HG02763 (cell line): ENCODE data around the gene LRMDA.

Source experiments
- ATAC-seq: cut with Tn5 transposase; IDR thresholded peaks from one replicate; pipeline ENCODE4 v1.9.1; 2021; ENCODE audit warnings: mild to moderate bottlenecking, moderate library complexity; ENCODE audit not compliant: unreplicated experiment

Gene LRMDA

DNA sequence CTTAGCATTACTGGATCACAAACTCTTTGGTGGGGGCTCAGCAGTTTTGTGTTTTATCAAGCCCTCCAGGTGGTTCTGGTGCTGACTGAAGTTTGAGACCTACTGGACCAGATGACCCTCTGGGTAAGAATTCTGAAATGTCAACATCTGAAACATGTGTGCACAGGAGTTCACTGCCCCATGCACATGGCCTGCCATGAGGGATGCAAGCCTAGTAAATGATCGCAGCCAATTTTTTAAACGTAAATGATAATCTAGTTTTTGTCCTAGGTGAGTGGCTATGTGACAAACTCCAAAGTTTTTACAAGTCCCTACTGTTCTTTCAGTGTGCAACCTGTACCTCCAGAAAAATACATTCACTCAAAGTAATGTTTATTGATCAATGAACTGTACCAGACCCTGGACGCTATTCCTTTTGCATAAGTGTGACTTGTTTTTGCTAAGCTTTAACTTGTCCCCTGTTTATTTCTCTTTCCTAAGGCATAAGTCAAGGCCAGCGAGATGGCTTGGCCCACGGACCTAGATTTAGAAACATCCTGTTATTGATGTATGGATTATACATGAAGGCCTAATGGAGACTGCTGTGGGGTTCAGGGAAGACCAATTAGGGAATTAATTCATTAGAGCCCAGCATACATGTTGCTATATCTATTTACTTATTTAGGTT, 531.1 kb downstream of the LRMDA start:
- ATAC-seq, result no peak

GRCh38 chr10:75967491-75967890, 536.1 kb downstream of the LRMDA start:
- no peak for ATAC-seq

DNA sequence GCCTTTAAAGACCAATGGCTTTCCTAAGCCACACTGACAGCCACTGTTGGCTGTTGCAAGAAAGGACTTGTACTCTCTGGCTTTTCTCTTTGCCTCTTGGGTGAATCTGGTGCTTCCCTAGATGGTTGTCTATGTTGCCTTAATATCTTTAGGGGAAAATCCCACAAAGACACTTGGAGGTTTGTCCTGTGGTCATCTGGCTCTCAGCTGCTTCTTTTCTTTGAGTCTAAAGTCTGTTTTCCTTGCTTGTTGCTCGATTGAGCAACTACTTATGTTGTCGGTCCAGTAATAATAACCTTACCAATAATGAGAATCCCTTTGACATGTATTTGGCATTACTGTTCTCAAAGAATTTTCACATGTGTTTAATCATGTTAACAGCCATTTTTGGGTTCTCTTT, 537.6 kb downstream of the LRMDA start:
- ATAC-seq, result no peak

DNA sequence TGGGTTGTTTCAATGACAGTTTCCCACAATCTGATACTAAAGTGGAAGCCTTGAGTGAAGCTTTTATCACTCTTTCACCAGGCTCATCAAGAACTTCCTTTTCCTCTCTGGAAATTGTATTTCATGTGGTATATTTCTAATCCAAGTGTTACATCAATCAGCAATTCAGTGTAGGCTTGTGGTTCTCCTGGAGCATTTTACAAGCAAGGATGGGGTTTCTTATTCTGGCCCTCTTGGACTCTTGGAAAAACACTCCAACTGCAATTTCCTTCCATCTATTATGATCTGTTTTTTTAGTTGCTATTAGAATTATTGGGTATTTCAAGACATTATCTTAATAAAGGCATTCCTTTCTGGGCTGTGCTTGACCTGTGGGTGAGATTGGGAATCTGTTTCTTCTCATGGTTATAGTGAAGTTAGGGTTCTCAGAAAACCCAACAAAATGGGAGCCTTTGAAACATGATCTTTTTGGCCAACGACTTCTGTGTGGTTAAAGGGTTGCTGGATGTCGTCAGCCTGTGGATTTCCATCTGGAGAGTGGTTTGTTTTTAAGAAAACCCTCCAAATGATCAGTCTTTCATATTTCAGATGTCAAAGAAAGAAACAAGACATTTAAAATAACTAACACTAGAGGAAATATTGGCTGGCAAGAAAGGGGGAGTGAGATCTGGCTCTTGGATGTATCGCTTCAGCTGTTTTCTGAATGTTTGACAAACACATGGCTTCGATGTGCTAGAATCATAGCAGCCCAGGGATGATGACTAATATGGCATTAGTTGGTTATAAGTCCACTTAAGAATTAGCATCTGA, 540.2 kb downstream of the LRMDA start:
- ATAC-seq, result no peak

GRCh38 chr10:75972491-75973276, 541.3 kb downstream of the LRMDA start:
- ATAC-seq, result no peak

GRCh38 chr10:75974080-75974479, 542.7 kb downstream of the LRMDA start:
- no peak for ATAC-seq

DNA sequence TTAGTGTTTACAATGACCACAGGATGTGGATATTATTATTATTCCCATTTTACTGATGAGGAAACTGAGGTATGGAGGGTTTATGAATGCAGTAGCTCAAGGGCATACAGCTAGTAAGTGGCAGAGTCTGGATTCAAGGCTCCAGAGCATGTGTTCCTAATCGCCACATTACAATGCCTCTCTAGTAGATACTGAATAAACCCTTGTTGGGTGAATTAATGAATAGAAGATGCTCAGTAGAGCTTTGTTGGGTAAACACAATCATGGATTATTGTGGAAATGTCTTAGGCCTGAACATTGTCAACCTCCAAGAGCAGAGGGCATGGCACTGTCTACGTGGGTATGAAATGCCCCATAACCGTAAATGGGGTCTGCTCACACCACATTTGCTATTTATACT, 545.3 kb downstream of the LRMDA start:
- no peak for ATAC-seq

- no peak for ATAC-seq
These were observed 545.7 kb downstream of the LRMDA start for GRCh38 chr10:75977139-75977538.

- ATAC-seq, result no peak
These were observed 546.8 kb downstream of the LRMDA start for GRCh38 chr10:75978213-75978612.

DNA sequence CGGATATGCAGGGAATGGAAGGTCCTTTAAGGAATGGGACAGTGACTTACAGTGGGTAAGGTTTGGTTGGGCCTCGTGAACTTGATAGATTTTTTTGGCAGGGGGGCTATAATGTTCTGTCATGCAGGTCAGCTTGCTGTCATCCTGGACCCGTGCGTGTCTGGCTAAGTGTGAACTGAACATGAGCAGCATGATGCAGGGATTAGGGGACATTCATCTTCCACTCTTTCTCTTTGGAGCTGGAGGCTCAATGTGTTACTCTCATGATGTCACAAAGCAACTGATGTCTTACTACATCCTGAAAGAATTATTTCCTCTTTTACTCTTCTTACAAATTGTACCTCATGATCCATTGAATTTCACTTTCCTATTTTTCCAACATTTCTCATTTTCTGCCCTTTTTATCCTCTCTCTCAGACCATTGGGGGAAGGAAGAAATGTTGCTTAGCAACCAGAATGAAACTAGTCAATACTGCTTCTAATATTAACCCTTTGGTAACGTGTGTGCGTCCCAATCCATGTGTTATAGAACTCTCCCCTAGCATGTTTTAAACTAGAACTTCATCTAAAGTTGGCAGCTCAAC, 549.1 kb downstream of the LRMDA start:
- no peak for ATAC-seq

GRCh38 chr10:75982611-75983369, 551.4 kb downstream of the LRMDA start:
- no peak for ATAC-seq

GRCh38 chr10:75984067-75984466, 552.6 kb downstream of the LRMDA start:
- ATAC-seq, result no peak

GRCh38 chr10:75987616-75988015, 556.2 kb downstream of the LRMDA start:
- ATAC-seq, result no peak

- ATAC-seq, result no peak
These were observed 563.1 kb downstream of the LRMDA start for GRCh38 chr10:75994357-75995040.

- no peak for ATAC-seq
These were observed 563.6 kb downstream of the LRMDA start for GRCh38 chr10:75995041-75995430.

DNA sequence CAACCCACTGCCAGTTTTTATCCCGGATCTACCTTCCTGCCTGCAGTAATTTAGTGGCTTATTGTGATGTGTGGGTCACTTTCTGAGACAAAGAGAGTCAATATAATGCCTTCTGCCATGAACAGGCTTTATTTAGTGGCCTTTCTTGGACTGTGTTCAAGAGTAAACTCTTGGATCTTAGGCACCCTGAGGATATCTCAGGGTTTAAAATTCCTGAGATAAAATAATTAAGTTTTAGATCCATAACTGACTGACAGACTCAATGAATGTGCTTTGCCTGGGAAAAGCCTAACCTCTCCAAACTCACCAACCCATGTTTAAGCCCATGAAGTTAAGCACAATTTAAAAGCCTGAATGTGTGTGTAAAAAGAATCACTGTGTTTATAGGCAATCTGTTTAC, 564.3 kb downstream of the LRMDA start:
- ATAC-seq, result no peak

- no peak for ATAC-seq
These were observed 567.6 kb downstream of the LRMDA start for GRCh38 chr10:75999001-75999400.

- no peak for ATAC-seq
These were observed 568.2 kb downstream of the LRMDA start for GRCh38 chr10:75999515-76000209.

DNA sequence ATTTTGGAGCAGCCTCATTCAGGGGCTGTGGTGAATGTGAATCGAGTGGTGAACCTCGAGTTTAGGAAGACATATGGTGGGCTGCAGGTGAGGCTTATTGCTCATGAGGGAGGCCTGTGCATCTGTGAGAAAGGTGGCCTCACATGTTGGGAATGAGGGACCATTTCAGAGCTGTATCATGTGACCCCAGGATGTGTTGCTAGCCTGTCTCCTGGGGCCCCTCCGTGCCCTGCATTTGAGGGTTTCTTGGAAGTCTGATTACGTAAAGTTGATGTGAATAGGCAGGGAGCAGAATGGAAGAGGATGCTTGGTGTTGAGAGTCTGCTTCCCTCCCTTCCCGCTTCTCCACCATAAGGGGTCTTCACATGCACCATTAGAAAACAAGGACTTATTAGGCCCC, 569.1 kb downstream of the LRMDA start:
- no peak for ATAC-seq
